K562 treated with DMSO at 1 percent for 48 hours (cell line): ENCODE data around the gene LSM4. TPM values are rescaled to one million over a fixed set of nuclear protein-coding genes. Genes with fewer than 3 reads are reported as not detected.

Source experiments
- total RNA-seq: library from RNA; unstranded; fragments of 300-600 nt; gene quantifications from 2 replicates; pipeline ENCODE4 v1.2.3, GENCODE V29; 2022; ENCODE audit warnings: low replicate concordance; ENCODE audit errors: extremely low read depth

Gene LSM4
- total RNA-seq: not detected in 2 replicates

DNA sequence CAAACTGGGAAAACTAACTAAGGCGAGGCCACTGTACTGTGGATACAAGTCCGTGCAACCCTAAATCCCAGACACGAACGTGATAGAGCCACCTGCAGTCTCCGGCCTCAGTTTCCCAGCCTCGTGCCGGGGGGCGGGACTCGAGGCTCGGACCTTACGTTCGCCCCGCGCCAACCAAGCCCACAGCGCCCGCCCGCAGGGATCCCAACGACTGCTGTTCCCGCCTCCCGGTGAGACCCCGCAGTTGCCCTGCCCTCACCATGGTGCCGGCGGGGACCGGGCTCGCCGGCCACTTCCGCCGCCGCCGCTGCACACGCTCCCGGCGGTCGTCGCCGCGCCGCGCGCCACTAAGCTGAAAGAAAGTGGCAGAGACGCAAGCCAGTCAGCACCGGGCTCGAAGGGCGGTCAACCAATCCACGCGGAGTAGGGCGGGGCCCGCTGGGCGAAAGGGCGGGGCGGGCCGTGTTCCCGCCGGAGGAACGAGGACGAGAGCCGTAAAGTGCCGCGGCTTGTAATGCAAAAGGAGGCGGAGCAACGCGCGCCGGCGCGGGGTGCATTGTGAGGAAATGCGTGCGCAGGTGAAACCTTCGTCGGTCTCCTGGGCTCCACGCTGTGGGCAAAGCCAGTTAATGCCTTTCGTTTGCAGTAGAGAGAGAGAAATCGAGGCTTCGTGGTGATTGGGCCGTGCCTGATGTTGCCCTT lies at the start of gene LSM4:
LSM4 (minus strand) TSS at position 318 of the 702 bp plus-strand sequence; CDS start at position 262, 56 bp downstream.

DNA sequence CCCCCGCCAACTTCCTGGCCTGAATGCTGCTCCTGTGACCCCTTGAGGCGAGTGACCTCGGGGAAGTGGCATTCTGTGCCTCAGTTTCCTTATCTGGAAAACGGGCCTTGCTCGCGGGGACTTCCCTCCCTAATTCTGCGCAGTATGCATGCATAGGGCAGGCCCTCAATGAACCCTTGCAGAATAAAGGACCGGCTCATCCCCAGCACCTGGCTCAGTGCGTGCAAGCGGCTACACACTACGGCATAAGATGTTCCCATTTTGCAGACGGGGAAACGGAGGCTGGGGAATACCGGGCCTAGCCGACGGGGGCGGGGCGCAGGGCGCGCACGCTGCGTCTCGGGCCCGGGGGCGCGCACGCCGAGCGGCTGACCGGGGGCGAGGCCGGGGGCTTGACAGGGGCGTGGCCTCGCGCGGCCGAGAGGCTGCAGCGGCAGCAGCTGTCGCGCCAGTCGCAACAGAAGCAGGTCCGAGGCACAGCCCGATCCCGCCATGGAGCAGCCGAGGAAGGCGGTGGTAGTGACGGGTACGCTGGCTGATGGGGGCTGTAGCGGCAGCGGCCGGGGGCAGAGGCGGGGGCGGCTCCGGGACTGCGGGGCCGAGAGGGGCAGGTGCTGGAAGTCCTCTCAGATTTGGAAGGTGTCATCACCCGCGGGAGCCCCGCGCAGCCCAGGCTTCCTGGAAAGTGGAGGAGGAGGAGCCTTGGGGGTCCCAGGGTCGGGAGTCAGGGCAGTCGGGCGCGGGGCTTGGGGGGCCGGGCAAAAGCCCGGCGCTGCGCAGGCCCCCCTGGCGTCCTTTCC lies 17.5 kb upstream of the LSM4 start, which contains the start of gene PGPEP1:
PGPEP1 (plus strand) TSS at position 409 of the 800 bp plus-strand sequence; CDS start at position 493, 84 bp downstream.

DNA sequence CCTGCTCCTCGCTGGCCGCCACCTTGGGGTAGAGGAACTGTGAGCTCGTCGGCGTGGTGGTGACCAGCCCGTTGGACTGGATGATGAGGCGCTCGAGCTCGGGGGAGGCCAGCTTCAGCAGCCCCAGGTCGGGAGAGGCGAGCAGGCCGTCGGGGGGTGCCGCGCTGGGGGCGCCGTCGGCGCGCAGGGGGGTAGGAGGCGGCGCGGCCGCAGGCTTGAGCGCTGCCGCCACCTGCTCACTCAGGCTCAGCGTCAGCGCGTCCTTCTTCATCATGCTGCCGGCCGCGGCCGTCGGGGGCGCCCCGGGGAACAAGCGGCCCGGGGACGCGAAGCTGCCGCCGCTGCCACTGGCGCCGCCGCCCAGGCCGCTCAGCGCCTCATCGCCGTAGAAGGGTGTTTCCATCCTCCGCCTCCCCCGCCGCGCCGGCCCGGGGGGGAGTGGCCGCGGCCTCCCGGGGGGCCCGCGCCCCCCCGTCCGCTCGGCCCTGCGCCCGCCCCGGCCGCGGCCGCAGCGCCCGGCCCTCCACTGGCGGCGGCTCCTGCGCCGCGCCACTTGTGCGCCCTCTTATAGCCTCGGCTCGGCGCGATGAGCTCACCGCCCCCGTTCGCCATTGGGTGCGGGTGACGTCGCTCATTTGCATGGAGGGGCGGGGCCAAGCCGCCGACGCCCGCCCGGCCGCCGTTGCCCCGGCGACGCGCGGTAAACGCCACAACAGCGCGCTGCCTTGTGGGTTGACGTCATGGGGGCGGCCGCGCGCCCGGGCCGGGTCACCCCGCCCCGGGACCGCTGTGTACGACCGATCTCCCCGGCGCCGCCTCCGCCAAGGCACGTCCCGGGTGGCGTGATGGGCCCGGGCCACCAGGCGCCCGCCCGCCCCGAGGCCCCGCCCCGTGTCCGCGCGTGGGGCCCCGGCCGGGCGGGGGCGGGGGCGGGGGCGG lies 41.5 kb downstream of the LSM4 start, which contains the start of gene JUND:
JUND (minus strand) TSS at position 541 of the 939 bp plus-strand sequence; CDS start at position 403, 138 bp downstream.

DNA sequence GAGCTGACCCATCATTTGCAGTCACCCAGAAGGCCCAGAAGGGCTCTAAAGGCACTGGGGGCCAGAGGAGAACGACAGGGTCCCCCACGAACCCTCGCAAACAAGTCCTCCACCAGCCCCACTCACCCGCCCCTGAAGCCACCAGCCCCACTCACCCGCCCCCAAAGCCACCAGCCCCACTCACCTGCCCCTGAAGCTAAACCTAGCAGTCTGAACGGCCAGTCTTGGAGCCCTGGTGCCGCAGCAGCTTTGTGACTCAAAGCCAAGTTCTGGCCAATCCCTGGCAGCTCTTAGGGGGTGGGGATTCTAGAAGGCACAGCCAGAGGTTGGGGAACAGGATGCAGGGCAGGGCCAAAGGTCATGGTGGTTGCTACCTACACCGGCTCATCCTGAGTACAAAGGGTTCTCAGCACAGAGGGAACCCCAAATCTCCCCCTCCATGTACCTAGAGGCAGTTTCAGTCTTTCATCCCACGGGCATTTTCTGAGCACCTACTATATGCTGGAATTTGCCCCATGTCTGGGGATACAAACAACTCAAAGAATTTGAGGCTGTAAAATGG lies 48.6 kb downstream of the LSM4 start, which contains the start of gene IQCN:
IQCN (minus strand) TSS at position 234 of the 562 bp plus-strand sequence. CDS start 4,974 bp downstream, outside the sequence.

Other genes starting within 250 kb of the LSM4 start
- gene IL12RB1, start 236.1 kb downstream of the LSM4 start, total RNA-seq: not detected in 2 replicates
- gene MAST3, start 225.3 kb downstream of the LSM4 start, total RNA-seq: not detected in 2 replicates
- not detected in 2 replicates for gene PIK3R2, start 169.9 kb downstream of the LSM4 start, total RNA-seq
- not detected in 2 replicates for gene IFI30, start 149.3 kb downstream of the LSM4 start, total RNA-seq
- not detected in 2 replicates for gene MPV17L2, start 129.9 kb downstream of the LSM4 start, total RNA-seq
- gene RAB3A, start 119.0 kb downstream of the LSM4 start, total RNA-seq: not detected in 2 replicates
- not detected in 2 replicates for gene PDE4C, start 96.6 kb downstream of the LSM4 start, total RNA-seq
- gene IQCN, start 48.6 kb downstream of the LSM4 start, total RNA-seq: not detected in 2 replicates
- 437 TPM in 1 of 2 replicates, not detected in the other for gene JUND, start 41.5 kb downstream of the LSM4 start, total RNA-seq
- gene PGPEP1, start 17.5 kb upstream of the LSM4 start, total RNA-seq: not detected in 2 replicates
- gene GDF15, start 63.1 kb upstream of the LSM4 start, total RNA-seq: 390 TPM in 1 of 2 replicates, not detected in the other
- not detected in 2 replicates for gene LRRC25, start 74.5 kb upstream of the LSM4 start, total RNA-seq
- not detected in 2 replicates for gene SSBP4, start 96.3 kb upstream of the LSM4 start, total RNA-seq
- 948 TPM in 1 of 2 replicates, not detected in the other for gene ISYNA1, start 115.1 kb upstream of the LSM4 start, total RNA-seq
- not detected in 2 replicates for gene ELL, start 199.0 kb upstream of the LSM4 start, total RNA-seq
- 467 TPM in 1 of 2 replicates, not detected in the other for gene FKBP8, start 220.5 kb upstream of the LSM4 start, total RNA-seq
- not detected in 2 replicates for gene KXD1, start 234.8 kb upstream of the LSM4 start, total RNA-seq
- 452 TPM in 1 of 2 replicates, not detected in the other for gene UBA52, start 248.8 kb upstream of the LSM4 start, total RNA-seq